GM20431 (cell line): ENCODE measurements around the gene EIF3L.

ENCODE experiments used
- in situ Hi-C: fragments of 300-500 bp; cut with MseI, MboI; formaldehyde crosslinking; loops from one replicate; pipeline ENCODE4 v1.15.0; 2020; ENCODE audit warnings: low sequenced_read_pairs; ENCODE audit not compliant: unreplicated experiment

EIF3L gene

DNA sequence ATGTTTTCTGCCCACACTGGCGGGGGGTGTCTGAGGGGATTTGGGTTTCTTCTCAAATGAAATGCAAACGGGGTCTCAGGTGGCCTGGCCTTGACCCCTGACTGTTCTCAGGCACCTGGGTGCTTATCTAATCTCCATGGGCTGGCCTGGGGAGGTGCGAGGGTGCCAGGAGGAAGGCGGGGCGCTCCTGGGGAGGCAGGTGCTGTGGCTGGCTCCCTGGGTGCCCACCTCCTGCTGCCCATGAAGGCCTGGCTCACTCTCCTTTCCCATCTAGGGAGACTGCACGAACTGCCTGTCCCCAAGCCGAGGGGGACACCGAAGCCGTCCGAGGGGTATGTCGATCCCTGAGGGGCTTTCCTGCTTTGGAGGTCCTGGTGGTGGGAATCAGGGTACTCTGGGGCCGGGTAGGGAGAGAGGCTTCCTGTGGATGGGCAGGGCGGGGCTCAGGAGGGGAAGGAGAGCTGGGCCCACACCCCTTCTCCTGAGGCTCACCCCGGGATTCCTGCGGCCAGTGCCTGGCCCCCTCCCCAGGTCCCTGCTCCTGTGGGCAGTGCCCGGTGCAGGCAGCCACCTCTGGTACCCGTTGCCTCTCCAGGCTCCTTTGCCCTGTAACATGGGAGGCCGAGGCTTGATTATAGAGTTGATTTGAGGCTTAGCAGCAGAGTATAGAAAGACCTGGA, 75.3 kb downstream of the EIF3L start:
- in situ Hi-C loops = no loop called here

DNA sequence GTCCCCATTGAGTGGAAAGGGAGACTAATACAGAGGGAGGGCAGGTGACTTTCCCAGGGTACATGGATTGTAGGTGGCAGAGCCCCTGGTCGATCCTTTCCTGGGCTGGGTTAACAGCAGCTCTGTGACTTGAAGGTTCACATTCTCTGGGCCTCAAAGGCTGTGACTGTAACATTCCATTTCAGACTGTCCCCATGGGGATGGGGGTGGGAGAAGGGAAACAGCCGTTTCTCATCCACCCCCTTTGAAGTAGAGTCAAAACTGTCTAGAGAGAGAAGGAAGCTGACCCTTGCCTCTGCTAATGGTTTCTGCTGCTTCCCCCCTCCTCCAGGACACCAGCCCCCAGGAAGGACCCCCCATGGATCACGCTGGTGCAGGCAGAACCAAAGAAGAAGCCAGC, 76.1 kb downstream of the EIF3L start:
- in situ Hi-C loops = no loop called here

DNA sequence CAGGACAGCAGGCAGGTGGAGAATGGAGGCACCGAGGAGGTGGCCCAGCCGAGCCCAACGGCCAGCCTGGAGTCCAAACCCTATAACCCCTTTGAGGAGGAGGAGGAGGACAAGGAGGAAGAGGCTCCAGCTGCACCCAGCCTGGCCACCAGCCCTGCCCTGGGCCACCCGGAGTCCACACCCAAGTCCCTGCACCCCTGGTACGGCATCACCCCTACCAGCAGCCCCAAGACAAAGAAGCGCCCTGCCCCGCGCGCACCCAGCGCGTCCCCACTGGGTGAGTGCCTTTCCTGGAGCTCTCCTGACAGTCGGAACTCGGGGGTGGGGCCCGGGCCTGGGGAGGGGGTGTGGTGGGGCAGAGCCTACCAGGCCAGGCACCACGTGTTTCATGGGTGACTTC, 76.5 kb downstream of the EIF3L start:
- in situ Hi-C loops = no loop called here

DNA sequence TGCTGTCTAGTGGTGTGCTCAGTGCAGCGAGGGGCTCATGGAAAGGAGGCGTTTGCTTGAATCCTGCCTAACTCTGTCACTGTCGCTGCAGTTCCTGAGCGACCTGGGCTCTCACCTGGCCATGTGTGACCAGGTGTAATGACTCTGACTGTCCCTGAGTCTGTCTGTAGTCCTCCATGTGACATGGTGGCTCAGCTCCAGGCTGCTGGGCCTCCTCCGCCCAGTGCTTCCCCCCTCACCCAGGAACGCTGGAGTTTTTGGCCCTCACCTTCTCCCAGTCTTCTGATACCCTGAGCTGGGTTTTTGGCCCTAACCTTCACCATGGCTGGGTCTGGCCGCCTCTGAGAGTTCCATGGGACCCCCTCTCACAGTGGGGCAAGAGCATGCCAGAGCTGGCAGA, 77.1 kb downstream of the EIF3L start:
- in situ Hi-C loops = no loop called here

DNA sequence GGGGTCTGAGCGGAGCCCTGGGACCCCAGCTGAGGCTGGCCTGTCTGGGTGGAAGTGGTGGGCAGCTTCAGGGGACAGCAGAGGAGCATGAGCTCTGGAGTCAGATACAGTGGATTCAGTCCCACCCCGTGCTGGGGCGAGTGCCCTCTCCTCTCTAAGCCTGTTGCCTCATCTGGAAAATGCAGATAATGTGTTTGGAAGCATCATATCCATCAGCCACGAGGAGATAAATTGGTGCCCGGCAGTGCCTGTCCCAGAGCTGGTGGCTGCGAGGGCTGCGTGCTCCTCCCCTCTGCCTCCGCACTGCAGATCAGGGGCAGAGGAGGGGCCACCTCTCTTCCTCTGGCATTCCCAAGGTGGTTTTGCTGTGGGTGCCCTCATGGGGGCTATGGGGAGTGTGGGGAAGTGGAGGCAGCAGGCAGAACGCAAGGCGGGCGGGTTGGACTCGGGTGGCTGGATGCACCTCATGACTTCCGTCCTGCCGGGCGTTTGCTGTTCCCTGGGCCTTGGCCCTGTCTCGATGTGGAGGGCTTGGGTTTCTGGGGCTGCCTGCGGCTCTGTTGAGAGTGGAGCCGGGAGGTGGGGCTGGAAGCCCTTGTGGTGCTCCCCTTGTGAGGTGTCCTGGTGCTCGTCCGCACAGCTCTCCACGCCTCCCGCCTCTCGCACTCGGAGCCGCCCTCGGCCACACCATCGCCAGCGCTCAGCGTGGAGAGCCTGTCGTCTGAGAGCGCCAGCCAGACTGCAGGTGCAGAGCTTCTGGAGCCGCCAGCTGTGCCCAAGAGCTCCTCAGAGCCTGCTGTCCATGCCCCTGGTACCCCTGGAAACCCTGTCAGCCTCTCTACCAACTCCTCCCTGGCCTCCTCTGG, 77.8 kb downstream of the EIF3L start:
- in situ Hi-C loops = no loop called here

DNA sequence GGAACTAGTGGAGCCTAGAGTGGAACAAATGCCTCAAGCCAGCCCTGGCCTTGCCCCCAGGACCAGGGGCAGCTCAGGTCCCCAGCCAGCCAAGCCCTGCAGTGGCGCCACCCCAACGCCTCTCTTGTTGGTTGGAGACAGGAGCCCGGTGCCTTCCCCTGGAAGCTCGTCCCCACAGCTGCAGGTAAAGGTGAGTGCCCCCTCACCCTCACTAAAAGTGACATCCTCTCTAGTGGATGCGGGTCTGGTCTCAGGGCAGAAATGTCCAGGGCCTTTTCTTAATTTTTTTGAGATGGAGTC, 78.4 kb downstream of the EIF3L start:
- in situ Hi-C loops = no loop called here

DNA sequence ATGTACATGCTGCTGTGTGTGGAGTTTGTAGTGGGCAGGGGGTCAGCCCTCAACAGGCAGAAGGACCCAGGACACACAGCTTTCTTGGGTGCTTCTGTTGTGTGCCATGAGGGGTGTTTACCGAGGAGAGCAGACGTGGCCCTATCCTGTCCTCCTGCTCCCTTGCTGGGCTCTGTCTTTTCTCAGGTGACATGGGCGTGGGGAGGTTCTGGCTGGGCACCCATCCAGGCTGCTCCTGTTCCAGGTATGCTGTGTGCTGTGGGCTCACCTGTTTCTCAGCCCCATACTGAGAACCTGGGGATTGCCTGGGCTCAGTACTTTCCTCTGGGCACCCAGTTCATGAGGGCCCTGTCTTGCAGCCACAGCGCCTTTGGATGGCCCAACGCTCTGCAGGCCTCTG, 80.2 kb downstream of the EIF3L start:
- in situ Hi-C loops = no loop called here

DNA sequence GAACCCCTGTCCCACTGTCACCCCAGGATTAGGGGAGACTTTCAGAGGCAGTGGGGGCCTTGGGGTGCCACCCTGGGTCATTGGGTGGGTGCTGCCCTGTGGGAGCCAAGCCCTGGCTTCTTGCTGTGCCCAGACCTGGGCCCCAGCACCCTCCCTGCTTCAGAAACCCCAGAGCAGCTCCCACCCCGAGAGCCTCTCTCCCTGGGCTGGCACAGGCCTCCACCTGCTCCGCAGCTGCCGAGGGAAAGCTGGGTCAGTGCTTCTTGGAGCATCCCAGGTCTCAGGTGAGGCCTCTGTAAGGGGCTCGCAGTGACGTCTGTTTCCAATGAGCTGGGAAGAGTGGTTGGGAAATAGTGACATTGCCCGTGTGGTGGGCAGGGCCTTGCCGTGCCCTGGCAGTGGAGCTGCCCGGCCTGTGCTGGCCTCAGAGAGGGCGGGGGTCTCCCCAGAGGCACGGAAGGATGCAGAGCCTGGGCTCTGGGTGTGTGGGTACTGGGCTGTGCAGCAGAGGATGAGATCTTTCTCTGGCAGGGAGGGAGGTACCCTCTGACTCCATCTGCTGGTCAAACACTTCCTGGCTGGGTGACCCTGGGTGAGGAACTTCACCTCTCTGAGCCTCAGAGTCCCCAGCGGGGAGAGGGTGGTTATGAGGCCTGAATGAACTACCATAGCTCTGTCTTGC, 81.2 kb downstream of the EIF3L start:
- in situ Hi-C loops = no loop called here

DNA sequence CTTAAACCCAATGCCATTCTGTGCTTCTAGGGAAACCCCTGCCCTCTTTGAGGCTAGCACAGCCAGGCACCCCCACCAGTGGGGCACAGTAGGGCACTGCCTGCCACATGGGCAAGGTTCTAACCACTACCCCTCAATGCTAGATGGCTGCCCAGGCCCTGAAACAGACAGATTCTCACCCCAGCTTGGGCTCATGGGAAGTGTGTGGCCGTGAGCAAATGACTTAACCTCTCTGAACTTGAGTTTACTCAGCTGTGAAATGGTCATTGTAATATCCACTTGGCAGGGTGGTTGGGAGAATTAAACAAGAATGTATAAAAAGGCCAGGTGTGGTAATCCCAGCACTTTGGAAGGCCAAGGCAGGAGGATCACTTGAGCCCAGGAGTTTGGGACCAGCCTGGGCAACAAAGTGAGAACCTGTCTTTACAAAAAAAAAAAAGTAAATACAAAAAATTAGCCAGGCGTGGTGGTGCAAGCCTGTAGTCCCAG, 81.8 kb downstream of the EIF3L start:
- in situ Hi-C loops = no loop called here

DNA sequence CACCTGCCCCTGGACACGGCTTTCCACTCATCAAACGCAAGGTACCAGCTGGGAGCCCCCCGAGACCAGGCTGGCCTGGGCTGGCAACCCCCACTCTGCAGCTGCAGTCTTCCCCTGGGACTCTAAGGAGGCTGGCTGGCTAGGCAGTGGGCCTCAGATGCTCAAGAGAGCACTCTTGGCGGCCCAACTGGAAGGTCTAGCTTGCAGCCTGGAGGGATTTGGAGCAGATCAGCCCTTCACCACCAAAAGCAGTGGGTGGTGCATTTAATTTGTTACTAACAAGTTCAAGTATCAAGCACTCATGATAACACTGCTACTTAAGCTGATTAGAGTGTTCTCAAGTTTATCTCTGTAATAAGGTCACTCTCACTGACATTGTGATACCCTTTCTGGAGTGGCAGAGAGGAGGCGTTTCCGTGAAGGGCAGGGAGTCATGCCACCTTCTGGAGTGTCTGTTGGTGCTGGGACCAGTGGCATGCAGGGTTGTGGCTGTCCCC, 82.7 kb downstream of the EIF3L start:
- in situ Hi-C loops = no loop called here

DNA sequence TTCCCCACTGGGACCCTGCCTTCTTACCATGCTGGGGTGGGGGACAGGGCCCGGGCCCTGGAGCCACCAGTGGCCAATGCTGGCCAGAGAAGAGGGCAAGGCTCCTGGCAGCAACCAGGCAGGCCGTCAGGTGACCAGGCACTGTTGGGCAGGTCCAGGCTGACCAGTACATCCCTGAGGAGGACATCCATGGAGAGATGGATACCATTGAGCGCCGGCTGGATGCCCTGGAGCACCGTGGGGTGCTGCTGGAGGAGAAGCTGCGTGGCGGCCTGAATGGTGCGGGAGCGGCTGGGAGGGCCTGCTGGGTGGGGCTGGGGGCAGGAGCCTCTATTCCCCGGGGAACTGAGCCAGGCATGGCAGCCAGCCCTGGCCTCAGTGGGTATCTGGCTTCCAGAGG, 83.2 kb downstream of the EIF3L start:
- in situ Hi-C loops = no loop called here

DNA sequence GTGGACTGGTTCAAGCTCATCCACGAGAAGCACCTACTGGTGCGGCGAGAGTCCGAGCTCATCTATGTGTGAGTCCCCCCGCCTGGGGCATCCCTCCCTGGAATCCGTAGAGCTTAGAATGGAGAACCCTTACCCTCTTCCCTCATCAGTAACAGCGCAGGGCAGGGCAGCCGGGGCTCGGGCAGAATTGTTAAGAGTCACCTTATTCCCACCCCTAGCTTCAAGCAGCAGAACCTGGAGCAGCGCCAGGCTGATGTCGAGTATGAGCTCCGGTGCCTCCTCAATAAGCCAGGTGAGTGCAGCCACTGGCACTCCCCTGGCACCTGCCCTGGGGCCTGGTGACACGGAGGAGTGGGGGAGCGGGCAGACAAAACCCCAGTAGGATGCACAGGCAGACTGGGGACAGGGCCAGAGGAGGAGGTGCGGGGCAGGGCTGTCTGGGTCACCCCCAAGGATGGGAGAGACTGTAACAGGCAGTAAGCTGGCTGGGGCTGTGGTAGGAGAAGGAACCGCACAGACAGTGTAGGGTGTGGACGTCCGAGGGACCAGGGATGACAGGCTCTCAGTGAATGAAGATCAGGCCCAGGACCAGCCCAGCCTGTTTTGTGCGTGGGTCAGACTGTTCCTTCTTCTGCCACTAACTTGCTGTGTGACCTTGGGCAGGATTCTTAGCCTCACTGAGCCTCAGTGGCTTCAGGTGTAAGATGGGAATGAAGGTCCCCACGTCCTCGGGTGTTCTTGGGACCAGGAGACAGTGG, 83.8 kb downstream of the EIF3L start:
- in situ Hi-C loops = no loop called here

DNA sequence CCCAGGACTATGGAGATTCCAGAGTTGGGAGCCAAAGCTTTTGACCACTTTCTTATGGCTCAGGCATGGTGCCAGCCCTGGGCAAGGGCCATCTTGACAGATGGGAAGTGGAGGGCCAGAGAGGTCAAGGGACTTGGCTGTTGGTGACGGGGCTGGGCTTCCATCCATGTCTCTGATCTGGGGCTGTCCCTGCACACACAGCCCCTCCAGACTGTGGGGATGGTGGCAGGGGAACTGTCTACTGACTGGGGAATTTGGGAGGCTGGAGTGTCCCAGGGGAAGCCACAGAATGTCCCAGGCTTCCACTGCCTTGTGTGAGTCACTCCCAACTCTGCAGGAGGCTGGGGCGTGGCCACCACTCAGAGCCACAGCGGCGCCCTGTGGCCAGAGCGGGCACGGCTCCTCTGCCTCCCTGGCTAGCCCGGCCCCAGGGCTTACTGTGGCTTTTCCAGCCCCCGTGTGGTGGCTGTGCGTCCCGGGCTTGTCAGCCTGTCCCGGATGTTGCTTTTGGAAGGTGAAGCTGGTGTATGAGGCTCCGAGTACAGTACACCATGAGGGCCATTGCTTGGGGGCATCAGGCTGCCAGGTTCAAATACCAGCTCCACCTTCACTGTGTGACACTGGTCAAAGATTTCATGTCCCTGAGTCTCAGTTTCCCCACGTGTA, 84.6 kb downstream of the EIF3L start:
- in situ Hi-C loops = no loop called here
